Stimulated activated CD8-positive, alpha-beta memory T cell treated with anti-CD3 and anti-CD28 coated beads, Interleukin-15, amount 100 ng/mL, for 1 hour (primary cell): ENCODE measurements around the gene STAT5A.
A peak's percentile ranks its signal among the peaks of the same experiment; 100 is the strongest.
"Not testable (repeated sequence)": the region's sequence is repeated elsewhere in the genome, so short reads cannot be mapped to it uniquely, and the experiment has no call there.

Experiments
- DNase-seq: peaks from one replicate; pipeline ENCODE4 v3.0.0-alpha.2; 2020; ENCODE audit warnings: low read depth

The STAT5A gene

GRCh38 chr17:42308446-42308845 lies 20.1 kb downstream of the STAT5A start:
- no peak for DNase-seq

GRCh38 chr17:42309142-42309541 lies 20.8 kb downstream of the STAT5A start:
- no peak for DNase-seq

GRCh38 chr17:42309986-42310786 lies 21.9 kb downstream of the STAT5A start:
- no peak for DNase-seq

DNA sequence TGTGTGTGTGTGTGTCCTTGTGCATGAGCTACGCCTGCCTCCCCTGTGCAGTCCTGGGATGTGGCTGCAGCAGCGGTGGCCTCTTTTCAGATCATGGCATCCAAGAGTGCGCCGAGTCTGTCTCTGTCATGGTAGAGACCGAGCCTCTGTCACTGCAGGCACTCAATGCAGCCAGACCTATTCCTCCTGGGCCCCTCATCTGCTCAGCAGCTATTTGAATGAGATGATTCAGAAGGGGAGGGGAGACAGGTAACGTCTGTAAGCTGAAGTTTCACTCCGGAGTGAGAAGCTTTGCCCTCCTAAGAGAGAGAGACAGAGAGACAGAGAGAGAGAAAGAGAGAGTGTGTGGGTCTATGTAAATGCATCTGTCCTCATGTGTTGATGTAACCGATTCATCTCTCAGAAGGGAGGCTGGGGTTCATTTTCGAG lies 22.5 kb downstream of the STAT5A start:
- no peak for DNase-seq

DNA sequence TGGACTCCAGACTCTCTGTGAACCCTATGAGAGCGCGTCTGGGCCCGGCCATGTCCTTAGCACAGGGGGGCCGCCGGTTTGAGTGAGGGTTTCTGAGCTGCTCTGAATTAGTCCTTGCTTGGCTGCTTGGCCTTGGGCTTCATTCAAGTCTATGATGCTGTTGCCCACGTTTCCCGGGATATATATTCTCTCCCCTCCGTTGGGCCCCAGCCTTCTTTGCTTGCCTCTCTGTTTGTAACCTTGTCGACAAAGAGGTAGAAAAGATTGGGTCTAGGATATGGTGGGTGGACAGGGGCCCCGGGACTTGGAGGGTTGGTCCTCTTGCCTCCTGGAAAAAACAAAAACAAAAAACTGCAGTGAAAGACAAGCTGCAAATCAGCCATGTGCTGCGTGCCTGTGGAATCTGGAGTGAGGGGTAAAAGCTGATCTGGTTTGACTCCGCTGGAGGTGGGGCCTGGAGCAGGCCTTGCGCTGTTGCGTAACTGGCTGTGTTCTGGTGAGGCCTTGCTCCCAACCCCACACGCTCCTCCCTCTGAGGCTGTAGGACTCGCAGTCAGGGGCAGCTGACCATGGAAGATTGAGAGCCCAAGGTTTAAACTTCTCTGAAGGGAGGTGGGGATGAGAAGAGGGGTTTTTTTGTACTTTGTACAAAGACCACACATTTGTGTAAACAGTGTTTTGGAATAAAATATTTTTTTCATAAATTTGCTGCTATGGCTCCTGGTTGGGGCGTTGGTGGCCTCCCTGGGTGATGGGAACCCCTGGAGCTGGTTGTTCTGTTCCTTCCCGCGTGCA lies 23.1 kb downstream of the STAT5A start:
- no peak for DNase-seq

GRCh38 chr17:42312035-42312284 lies 23.7 kb downstream of the STAT5A start:
- DNase-seq = no peak

DNA sequence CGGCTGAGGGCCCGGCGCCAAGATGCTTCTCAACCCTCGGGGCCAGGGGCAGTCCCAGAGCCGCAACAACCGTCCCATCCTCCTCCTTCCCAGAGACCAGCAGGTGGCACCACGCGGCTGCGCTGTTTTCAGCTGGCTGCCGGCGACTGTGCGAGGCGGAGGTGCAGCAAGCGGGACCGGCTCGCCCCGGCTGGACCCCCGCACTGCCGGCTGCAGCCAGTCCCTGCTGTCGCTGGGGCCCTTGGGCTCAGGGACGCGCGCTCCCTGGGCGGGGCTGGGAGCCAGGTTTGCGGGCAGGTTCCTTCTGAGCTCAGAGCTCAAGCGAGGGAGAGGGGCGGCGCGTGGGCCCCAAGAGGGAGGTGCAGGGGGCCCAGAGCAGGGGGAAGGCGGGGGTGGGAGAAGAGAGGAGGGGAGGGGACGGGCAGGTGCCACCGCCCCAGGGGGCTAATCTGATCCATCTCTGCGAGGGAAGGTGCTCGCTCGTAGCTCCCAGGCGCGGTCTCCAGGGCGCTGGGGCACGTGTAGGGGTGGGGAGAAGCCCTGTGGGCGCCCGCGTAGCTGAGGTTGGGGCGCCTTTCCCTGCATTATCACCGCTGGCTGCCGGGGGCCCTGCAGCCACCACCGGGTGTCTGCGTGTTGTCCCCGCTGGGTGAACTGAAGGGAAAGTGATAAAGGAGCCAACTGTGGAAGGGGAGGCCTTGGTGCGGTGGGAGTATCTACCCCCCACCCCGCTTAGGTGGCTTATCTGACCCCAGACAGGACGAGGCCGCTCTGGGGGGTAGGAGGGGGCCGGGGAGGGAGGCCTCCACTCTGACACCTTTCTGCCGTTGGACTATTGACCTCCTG lies 24.2 kb downstream of the STAT5A start:
- peak; percentile 58 for DNase-seq

DNA sequence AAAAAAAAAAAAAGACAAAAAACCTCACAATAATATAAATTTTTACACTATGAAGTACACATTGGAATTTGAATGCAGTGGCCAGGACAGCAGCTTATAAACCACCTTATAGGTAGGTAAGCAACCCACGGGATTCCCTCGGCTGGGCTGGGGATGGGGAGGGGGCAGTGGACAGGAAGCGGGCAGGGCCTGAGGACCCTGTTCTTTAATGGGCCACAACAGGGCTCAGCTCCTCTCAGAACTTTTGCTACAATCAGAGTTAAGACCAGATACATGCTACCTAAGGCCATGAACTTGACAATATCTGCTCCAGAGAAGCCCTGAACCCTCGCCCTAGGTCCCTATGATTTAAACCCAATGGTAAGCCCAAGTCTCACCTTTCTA lies 25.1 kb downstream of the STAT5A start:
- DNase-seq = no peak

DNA sequence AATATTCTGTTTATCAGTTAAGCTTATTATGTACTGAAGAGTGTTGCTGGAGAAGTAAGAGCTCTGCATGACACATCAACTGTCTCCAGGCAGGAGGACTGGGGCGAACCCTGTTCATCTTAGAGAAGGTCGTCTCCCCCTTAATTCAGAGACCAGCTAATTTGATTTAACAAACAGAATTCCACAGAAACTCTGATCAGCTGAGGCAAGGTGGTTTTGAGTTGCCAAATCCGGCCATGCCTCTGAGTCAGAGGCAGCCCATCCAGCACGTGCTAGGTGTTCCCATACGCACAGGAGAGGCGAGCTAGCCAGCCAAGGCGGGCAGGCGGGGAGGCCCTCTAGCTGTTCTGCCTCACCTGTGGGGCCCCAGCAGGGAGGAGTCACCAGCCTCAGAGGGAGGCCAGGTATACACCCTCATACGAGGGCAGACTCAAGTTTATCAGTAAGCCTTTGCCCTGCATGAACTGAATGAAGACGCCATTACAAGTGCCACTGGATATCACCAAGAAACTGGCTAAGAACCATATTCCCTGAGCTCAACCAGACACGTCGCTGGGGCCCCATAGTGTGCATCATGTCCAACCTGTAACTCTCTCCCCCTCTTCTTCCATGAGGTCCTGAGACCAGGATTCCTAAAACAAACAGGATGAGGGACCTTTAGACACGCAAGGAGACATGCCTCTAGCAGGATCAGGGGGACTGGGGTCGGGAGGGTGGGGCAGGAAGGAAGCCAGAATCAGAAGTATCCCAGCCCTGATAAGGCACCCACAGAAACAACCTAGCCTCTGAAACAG lies 25.7 kb downstream of the STAT5A start:
- no peak for DNase-seq

- DNase-seq = no peak
Observed at GRCh38 chr17:42315402-42316156, 27.3 kb downstream of the STAT5A start.

GRCh38 chr17:42316755-42317154 lies 28.5 kb downstream of the STAT5A start:
- DNase-seq = no peak

DNA sequence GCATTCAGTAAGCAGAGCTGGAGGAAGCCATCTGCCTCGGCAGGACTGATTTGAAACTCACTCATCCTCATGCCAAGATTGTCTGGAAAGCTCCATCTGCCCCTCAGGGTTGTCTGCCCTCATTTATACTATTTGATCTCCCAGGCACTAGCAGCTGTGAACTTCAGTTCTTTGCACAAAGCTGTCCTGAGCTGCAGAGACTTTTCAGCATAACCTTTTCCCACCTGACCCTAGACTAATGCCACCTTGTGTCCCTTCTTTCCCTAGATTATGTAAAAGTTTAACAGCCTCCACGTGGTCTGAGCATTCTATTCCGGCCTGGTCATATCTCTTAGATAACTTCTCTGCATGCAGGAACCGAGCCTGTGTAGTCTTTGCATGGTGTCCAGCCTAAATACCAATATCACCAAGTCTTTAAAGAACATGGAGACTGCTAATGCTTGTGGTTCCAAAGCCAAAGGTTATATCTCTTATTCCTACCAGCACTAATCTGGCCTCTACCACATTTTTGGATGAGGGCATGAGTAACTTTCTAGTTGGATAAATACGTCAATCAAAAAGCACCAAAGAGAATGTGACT lies 29.1 kb downstream of the STAT5A start:
- DNase-seq = no peak

- DNase-seq = not testable (repeated sequence)
Observed at GRCh38 chr17:42317967-42318366, 29.7 kb downstream of the STAT5A start.

- DNase-seq = no peak
Observed at GRCh38 chr17:42321555-42321954, 33.3 kb downstream of the STAT5A start.

- peak; percentile 96 for DNase-seq
Observed at GRCh38 chr17:42322382-42323267, 34.3 kb downstream of the STAT5A start.

- no peak for DNase-seq
Observed at GRCh38 chr17:42323268-42323773, 35.0 kb downstream of the STAT5A start.

GRCh38 chr17:42325026-42325425 lies 36.7 kb downstream of the STAT5A start:
- DNase-seq = no peak

- DNase-seq = no peak
Observed at GRCh38 chr17:42329025-42329976, 41.0 kb downstream of the STAT5A start.
